ENCODE data around the gene FOXN3.

The FOXN3 gene

DNA sequence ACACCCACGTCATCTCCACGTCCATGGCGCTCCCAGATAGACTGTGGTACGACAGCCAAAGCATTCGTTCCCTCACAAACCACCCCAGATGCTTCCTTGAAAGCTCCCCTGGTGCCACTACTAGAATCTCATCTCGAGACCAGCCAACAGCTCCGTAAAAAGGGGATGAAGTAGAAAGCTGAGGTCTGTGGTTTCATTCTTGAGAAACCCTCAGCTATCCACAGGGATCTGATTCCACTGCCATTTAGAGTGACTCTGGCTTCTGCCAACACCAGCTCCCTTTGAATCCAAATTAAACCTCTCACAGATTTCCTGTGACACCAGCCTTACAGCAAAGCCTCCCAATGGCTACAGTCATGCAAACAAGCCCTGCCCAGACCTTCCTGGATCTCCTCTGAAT is 18.5 kb upstream of the FOXN3 start:
- Histone ChIP-seq H3K27me3 (replicated peaks in 2 of 5; ENCODE audit: control insufficient read depth in 4 of 5, insufficient read depth in 5 of 5, low read length in 4 of 5) (no peaks in the 10 kb centered on the region), H3K9me3 (ENCODE audit: control extremely low read depth in 1 of 5, control insufficient read depth in 4 of 5, insufficient read depth in 2 of 5, low read depth in 1 of 5, low read length in 4 of 5) (no peaks in the 10 kb centered on the region), H3K4me3 (ENCODE audit: control insufficient read depth in 1 of 7, extremely low read depth in 1 of 7, insufficient read depth in 4 of 7, low read depth in 2 of 7, low read length in 6 of 7) (no peak overlapping the region), H3K4me1 (ENCODE audit: control extremely low read depth in 1 of 4, control insufficient read depth in 4 of 4, insufficient read depth in 4 of 4, low read length in 3 of 4) (peaks cover 3 to 17% (median 11%) of the 10 kb centered on the region in 4 experiments), H3K27ac (ENCODE audit: insufficient read depth in 1 of 2, low read depth in 1 of 2, low read length in 2 of 2, poor library complexity in 1 of 2, severe bottlenecking in 2 of 2) (no peak overlapping the region), H3K36me3 (ENCODE audit: control insufficient read depth in 4 of 4, insufficient read depth in 4 of 4, low read length in 3 of 4) (peaks cover 0 to 2% (median 0%) of the 10 kb centered on the region in 4 experiments)
- 80% methylated on average over 6 of the region's 7 CpGs for WGBS (ENCODE audit: insufficient coverage)
- ChIA-PET POLR2A (interaction anchor here (0.8 kb wide), 1 partner anchor 174 kb away, joined by 3 read pairs; no protein-coding TSS in a partner anchor), CTCF (interaction anchor here (0.9 kb wide), 1 partner anchor 9 kb away, joined by 3 read pairs; no protein-coding TSS in a partner anchor)
- DNase-seq, result peak in 1 of 3 donors; percentile 47

DNA sequence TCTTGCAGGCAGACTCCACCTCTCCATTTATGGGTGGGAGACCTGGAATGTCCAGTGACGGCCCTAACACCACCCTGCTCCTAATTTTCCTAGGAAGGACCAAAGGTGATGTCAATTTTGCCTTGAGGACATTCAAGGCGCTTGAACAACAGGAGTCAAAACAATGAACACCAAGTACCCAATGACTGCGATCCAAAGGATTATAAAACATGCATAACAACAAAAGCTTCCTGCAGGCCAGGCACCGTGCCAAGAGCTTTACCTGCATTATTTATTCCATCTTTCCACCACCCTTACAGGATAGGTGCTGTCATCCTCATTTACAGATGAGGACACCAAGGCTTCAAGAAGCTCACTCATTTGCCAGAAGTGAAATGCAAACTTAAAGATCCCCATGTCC is 15.2 kb upstream of the FOXN3 start:
- peaks cover 0 to 2% (median 0%) of the 10 kb centered on the region in 4 experiments for H3K36me3 ChIP-seq (ENCODE audit: control insufficient read depth in 4 of 4, insufficient read depth in 4 of 4, low read length in 3 of 4)
- H3K27ac ChIP-seq (ENCODE audit: insufficient read depth in 1 of 2, low read depth in 1 of 2, low read length in 2 of 2, poor library complexity in 1 of 2, severe bottlenecking in 2 of 2), result no peak overlapping the region
- ChIA-PET CTCF (no interaction called here), POLR2A (no interaction called here)
- H3K4me3 ChIP-seq (ENCODE audit: control insufficient read depth in 1 of 7, extremely low read depth in 1 of 7, insufficient read depth in 4 of 7, low read depth in 2 of 7, low read length in 6 of 7), result no peak overlapping the region
- no peaks in the 10 kb centered on the region for H3K27me3 ChIP-seq (replicated peaks in 2 of 5; ENCODE audit: control insufficient read depth in 4 of 5, insufficient read depth in 5 of 5, low read length in 4 of 5)
- no peak for DNase-seq
- no peaks in the 10 kb centered on the region for H3K9me3 ChIP-seq (ENCODE audit: control extremely low read depth in 1 of 5, control insufficient read depth in 4 of 5, insufficient read depth in 2 of 5, low read depth in 1 of 5, low read length in 4 of 5)
- 91% methylated on average over 4 of the region's 4 CpGs for WGBS (ENCODE audit: insufficient coverage)
- H3K4me1 ChIP-seq (ENCODE audit: control extremely low read depth in 1 of 4, control insufficient read depth in 4 of 4, insufficient read depth in 4 of 4, low read length in 3 of 4), result peaks cover 17 to 42% (median 35%) of the 10 kb centered on the region in 4 experiments

DNA sequence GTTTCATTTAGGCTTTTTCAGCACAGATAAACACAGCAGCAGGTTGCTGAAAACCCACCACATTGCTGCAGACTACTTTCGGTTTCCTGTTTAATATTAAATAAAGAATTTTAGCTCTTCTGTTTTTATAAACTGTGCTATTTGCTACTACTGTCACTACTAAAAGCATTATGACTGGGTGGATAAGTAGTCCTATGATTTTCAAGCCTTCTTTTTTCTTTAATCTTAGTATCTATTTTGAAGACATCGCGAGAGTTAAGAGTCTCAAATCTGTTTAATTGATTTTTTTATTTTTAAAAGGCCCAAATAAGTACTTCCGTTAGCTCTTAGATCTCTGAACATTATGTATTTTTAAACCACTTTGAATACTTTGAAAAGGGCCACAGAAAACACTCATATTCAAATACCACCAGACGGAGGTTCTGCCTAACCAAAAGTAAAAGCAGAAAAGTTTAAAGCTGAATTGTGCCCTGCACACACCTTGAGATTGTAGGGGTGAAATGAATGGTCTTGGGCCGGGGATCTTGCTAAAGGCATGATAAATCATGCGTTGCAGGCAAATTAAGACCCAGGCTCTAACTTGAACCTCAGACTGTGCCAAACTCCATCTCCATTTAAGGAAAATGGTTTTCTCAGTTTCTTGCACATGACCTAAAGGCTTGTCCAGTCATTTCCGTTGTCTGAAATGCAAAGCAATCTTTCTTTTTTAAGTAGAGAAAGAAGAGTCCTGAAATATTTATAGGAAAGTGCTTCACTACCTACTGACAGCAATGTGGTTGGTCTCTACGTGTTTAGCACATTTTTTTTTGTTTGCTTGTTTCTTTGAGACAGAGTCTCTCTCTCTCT is 13.6 kb upstream of the FOXN3 start:
- ChIA-PET POLR2A (no interaction called here), CTCF (interaction anchor here (1.4 to 2.4 kb wide), 3 partner anchors 13 to 481 kb away, joined by 3 to 6 read pairs (median 3); no protein-coding TSS in a partner anchor)
- Histone ChIP-seq H3K9me3 (ENCODE audit: control extremely low read depth in 1 of 5, control insufficient read depth in 4 of 5, insufficient read depth in 2 of 5, low read depth in 1 of 5, low read length in 4 of 5) (no peaks in the 10 kb centered on the region), H3K27ac (ENCODE audit: insufficient read depth in 1 of 2, low read depth in 1 of 2, low read length in 2 of 2, poor library complexity in 1 of 2, severe bottlenecking in 2 of 2) (peak overlapping the region; percentile 76 to 83), H3K4me3 (ENCODE audit: control insufficient read depth in 1 of 7, extremely low read depth in 1 of 7, insufficient read depth in 4 of 7, low read depth in 2 of 7, low read length in 6 of 7) (peak overlapping the region in 6 of 7 experiments; percentile 40 to 74 (median 54)), H3K4me1 (ENCODE audit: control extremely low read depth in 1 of 4, control insufficient read depth in 4 of 4, insufficient read depth in 4 of 4, low read length in 3 of 4) (peaks cover 17 to 39% (median 33%) of the 10 kb centered on the region in 4 experiments), H3K36me3 (ENCODE audit: control insufficient read depth in 4 of 4, insufficient read depth in 4 of 4, low read length in 3 of 4) (peaks cover 0 to under 1% (median 0%) of the 10 kb centered on the region in 4 experiments), H3K27me3 (replicated peaks in 2 of 5; ENCODE audit: control insufficient read depth in 4 of 5, insufficient read depth in 5 of 5, low read length in 4 of 5) (no peaks in the 10 kb centered on the region)
- peak; percentile 49 to 83 (median 75) for DNase-seq
- 4% methylated on average over 4 of the region's 9 CpGs for WGBS (ENCODE audit: insufficient coverage)

DNA sequence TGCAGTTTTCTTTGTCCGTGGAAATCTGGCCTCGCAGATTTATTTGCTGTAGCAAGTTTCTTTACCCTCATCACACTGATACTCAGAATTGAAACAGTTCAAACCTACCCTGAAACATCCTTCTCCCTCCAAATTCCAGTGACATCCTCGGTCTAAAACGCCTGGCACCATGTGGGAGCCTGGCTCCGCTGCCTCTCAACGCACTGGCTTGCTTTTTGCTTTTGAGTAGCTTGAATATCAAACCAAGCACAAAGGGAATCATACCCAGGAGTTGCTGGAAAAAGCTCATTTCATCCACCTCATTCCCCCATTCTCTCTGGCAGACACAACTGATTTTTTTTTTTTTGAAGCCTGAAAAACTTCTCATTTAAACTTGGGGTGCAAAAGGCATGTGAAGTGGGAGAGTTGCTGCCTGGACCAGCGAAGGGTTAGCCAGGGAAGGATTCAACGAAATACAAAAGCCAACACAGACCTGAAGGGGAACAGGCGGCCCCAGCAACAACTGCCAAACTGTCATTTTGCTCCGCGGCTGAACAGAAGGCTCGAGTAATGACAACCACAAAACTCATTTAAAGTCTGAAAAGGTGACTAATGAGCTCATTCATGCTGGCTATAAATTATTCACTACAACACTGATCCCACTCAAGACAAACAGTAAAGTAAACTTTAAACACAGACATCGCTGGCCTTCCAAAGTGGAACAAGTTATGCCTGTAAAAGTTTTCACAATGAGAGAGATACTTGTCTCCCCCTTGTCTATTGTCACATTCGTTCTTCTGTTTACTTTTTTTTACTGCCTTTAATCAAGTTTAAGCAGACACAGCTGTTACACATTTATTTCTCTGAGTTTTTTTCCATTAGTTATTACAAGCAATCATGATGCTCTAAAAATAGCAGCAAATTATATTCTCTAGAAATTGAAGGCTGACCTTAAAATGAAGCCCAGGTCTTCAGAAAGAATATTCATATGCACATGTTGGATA is 12.5 kb upstream of the FOXN3 start:
- WGBS (ENCODE audit: insufficient coverage), result 27% methylated on average over 12 of the region's 14 CpGs
- CTCF ChIA-PET, result interaction anchor here (0.8 to 2.4 kb wide), 4 partner anchors 14 to 482 kb away, joined by 3 to 6 read pairs (median 3); no protein-coding TSS in a partner anchor
- peak; percentile 35 to 94 (median 89) for DNase-seq
- no peaks in the 10 kb centered on the region for H3K9me3 ChIP-seq (ENCODE audit: control extremely low read depth in 1 of 5, control insufficient read depth in 4 of 5, insufficient read depth in 2 of 5, low read depth in 1 of 5, low read length in 4 of 5)
- POLR2A ChIA-PET, result interaction anchor here (0.5 to 0.6 kb wide), 3 partner anchors 26 to 949 kb away, joined by 3 to 6 read pairs (median 3); no protein-coding TSS in a partner anchor
- H3K27me3 ChIP-seq (replicated peaks in 2 of 5; ENCODE audit: control insufficient read depth in 4 of 5, insufficient read depth in 5 of 5, low read length in 4 of 5), result no peaks in the 10 kb centered on the region
- peak overlapping the region; percentile 76 to 83 for H3K27ac ChIP-seq (ENCODE audit: insufficient read depth in 1 of 2, low read depth in 1 of 2, low read length in 2 of 2, poor library complexity in 1 of 2, severe bottlenecking in 2 of 2)
- H3K4me1 ChIP-seq (ENCODE audit: control extremely low read depth in 1 of 4, control insufficient read depth in 4 of 4, insufficient read depth in 4 of 4, low read length in 3 of 4), result peaks cover 17 to 39% (median 33%) of the 10 kb centered on the region in 4 experiments
- H3K36me3 ChIP-seq (ENCODE audit: control insufficient read depth in 4 of 4, insufficient read depth in 4 of 4, low read length in 3 of 4), result no peaks in the 10 kb centered on the region
- peak overlapping the region in 6 of 7 experiments; percentile 40 to 74 (median 54) for H3K4me3 ChIP-seq (ENCODE audit: control insufficient read depth in 1 of 7, extremely low read depth in 1 of 7, insufficient read depth in 4 of 7, low read depth in 2 of 7, low read length in 6 of 7)

DNA sequence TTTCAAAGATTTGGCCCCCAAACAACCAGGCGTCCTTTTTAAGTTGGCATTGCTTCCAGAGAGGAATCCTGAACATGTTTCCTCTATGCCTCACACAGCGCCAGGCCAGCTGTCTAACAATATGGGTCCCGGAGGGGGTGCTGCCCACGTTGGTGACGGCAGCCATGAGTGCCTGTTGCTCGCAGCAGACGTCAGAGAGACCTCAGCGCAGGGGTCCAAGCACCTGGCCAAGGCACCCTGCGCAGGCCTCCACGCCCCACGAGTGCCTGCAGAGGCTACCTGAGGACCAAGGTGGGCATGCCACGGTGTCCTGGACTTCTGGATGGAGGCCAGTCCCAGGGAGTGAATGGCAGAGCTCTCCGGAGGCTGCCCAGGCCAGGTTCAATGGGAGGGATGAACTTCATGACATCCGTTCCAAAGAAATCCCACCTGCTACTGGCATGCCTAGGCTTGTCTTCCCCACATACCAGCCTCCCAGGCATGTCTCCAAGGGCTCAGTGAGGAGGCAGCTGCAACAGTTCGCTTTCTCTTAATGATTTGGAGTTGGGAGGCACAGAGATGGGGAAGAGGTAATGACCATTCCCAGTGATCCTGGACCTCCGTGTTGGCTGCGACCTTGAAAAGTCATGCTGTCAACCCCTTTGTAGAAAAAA is 11.6 kb upstream of the FOXN3 start:
- Histone ChIP-seq H3K9me3 (ENCODE audit: control extremely low read depth in 1 of 5, control insufficient read depth in 4 of 5, insufficient read depth in 2 of 5, low read depth in 1 of 5, low read length in 4 of 5) (no peaks in the 10 kb centered on the region), H3K27ac (ENCODE audit: insufficient read depth in 1 of 2, low read depth in 1 of 2, low read length in 2 of 2, poor library complexity in 1 of 2, severe bottlenecking in 2 of 2) (peak overlapping the region; percentile 76 to 83), H3K4me3 (ENCODE audit: control insufficient read depth in 1 of 7, extremely low read depth in 1 of 7, insufficient read depth in 4 of 7, low read depth in 2 of 7, low read length in 6 of 7) (peak overlapping the region in 2 of 7 experiments; percentile 21 to 53), H3K36me3 (ENCODE audit: control insufficient read depth in 4 of 4, insufficient read depth in 4 of 4, low read length in 3 of 4) (no peaks in the 10 kb centered on the region), H3K27me3 (replicated peaks in 2 of 5; ENCODE audit: control insufficient read depth in 4 of 5, insufficient read depth in 5 of 5, low read length in 4 of 5) (no peaks in the 10 kb centered on the region), H3K4me1 (ENCODE audit: control extremely low read depth in 1 of 4, control insufficient read depth in 4 of 4, insufficient read depth in 4 of 4, low read length in 3 of 4) (peaks cover 17 to 39% (median 33%) of the 10 kb centered on the region in 4 experiments)
- CTCF ChIA-PET, result interaction anchor here (1.3 to 2.4 kb wide), 2 partner anchors 15 kb away, joined by 4 to 6 read pairs; no protein-coding TSS in a partner anchor
- no peak for DNase-seq
- 95% methylated on average over 15 of the region's 17 CpGs for WGBS (ENCODE audit: insufficient coverage)
- POLR2A ChIA-PET, result interaction anchor here (0.5 to 0.6 kb wide), 3 partner anchors 27 to 950 kb away, joined by 3 to 6 read pairs (median 3); no protein-coding TSS in a partner anchor

DNA sequence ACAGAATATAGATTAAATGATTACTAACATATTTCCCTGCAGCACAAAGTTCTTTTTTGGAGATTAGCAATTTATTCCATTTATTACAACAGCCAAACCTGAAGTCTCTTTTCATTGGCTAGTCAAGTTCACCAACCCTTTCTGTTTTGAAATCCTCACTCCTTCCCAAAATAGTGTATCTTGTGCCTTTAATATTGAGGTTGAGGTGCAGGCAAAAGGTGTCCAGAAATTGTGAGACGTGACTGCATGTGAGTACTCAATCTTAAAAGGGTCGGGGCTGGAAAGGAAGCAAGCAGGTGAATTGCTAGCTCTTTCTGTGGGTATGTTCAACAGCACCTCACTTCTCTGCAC is 11.1 kb upstream of the FOXN3 start:
- POLR2A ChIA-PET, result no interaction called here
- peaks cover 17 to 39% (median 33%) of the 10 kb centered on the region in 4 experiments for H3K4me1 ChIP-seq (ENCODE audit: control extremely low read depth in 1 of 4, control insufficient read depth in 4 of 4, insufficient read depth in 4 of 4, low read length in 3 of 4)
- H3K9me3 ChIP-seq (ENCODE audit: control extremely low read depth in 1 of 5, control insufficient read depth in 4 of 5, insufficient read depth in 2 of 5, low read depth in 1 of 5, low read length in 4 of 5), result no peaks in the 10 kb centered on the region
- no peak for DNase-seq
- H3K27ac ChIP-seq (ENCODE audit: insufficient read depth in 1 of 2, low read depth in 1 of 2, low read length in 2 of 2, poor library complexity in 1 of 2, severe bottlenecking in 2 of 2), result no peak overlapping the region
- no peak overlapping the region for H3K4me3 ChIP-seq (ENCODE audit: control insufficient read depth in 1 of 7, extremely low read depth in 1 of 7, insufficient read depth in 4 of 7, low read depth in 2 of 7, low read length in 6 of 7)
- H3K27me3 ChIP-seq (replicated peaks in 2 of 5; ENCODE audit: control insufficient read depth in 4 of 5, insufficient read depth in 5 of 5, low read length in 4 of 5), result no peaks in the 10 kb centered on the region
- WGBS (ENCODE audit: insufficient coverage), result 95% methylated on average over 2 of the region's 2 CpGs
- H3K36me3 ChIP-seq (ENCODE audit: control insufficient read depth in 4 of 4, insufficient read depth in 4 of 4, low read length in 3 of 4), result no peaks in the 10 kb centered on the region
- CTCF ChIA-PET, result interaction anchor here (1.3 kb wide), 1 partner anchor 16 kb away, joined by 4 read pairs; no protein-coding TSS in a partner anchor

Data from common myeloid progenitor, CD34-positive (primary cell).